Stimulated activated CD4-positive, alpha-beta T cell treated with anti-CD3 and anti-CD28 coated beads, Interleukin-4, amount 100 ng/mL, for 24 hours (primary cell): ENCODE results near the gene RUFY2.
"Not testable (repeated sequence)": the region's sequence is repeated elsewhere in the genome, so short reads cannot be mapped to it uniquely, and the experiment has no call there.

Source experiments
- DNase-seq: peaks from one replicate; pipeline ENCODE4 v3.0.0-alpha.2; 2020

RUFY2 gene

GRCh38 chr10:68318331-68319059 lies 88.6 kb downstream of the RUFY2 start:
- no peak for DNase-seq

- no peak for DNase-seq
These were observed 91.5 kb downstream of the RUFY2 start for GRCh38 chr10:68315582-68315981.

GRCh38 chr10:68314930-68315329 lies 92.1 kb downstream of the RUFY2 start:
- DNase-seq, result not testable (repeated sequence)

GRCh38 chr10:68310531-68310930 lies 96.5 kb downstream of the RUFY2 start:
- no peak for DNase-seq

- DNase-seq, result no peak
These were observed 101.2 kb downstream of the RUFY2 start for GRCh38 chr10:68305854-68306253.

- DNase-seq, result no peak
These were observed 103.1 kb downstream of the RUFY2 start for GRCh38 chr10:68303849-68304412.

- no peak for DNase-seq
These were observed 104.2 kb downstream of the RUFY2 start for GRCh38 chr10:68302871-68303270.

- DNase-seq, result no peak
These were observed 104.6 kb downstream of the RUFY2 start for GRCh38 chr10:68302503-68302823.

GRCh38 chr10:68301790-68302502 lies 105.1 kb downstream of the RUFY2 start:
- DNase-seq, result no peak

GRCh38 chr10:68301301-68301700 lies 105.8 kb downstream of the RUFY2 start:
- no peak for DNase-seq

GRCh38 chr10:68296843-68297663 lies 110.0 kb downstream of the RUFY2 start:
- no peak for DNase-seq
